HG02678 (cell line): ENCODE measurements around the gene NARS2.
"Not testable (repeated sequence)": the region's sequence is repeated elsewhere in the genome, so short reads cannot be mapped to it uniquely, and the experiment has no call there.

Experiments
- ATAC-seq: cut with Tn5 transposase; IDR thresholded peaks from one replicate; pipeline ENCODE4 v1.9.1; 2021; ENCODE audit warnings: mild to moderate bottlenecking, moderate library complexity; ENCODE audit not compliant: unreplicated experiment

Gene NARS2

DNA sequence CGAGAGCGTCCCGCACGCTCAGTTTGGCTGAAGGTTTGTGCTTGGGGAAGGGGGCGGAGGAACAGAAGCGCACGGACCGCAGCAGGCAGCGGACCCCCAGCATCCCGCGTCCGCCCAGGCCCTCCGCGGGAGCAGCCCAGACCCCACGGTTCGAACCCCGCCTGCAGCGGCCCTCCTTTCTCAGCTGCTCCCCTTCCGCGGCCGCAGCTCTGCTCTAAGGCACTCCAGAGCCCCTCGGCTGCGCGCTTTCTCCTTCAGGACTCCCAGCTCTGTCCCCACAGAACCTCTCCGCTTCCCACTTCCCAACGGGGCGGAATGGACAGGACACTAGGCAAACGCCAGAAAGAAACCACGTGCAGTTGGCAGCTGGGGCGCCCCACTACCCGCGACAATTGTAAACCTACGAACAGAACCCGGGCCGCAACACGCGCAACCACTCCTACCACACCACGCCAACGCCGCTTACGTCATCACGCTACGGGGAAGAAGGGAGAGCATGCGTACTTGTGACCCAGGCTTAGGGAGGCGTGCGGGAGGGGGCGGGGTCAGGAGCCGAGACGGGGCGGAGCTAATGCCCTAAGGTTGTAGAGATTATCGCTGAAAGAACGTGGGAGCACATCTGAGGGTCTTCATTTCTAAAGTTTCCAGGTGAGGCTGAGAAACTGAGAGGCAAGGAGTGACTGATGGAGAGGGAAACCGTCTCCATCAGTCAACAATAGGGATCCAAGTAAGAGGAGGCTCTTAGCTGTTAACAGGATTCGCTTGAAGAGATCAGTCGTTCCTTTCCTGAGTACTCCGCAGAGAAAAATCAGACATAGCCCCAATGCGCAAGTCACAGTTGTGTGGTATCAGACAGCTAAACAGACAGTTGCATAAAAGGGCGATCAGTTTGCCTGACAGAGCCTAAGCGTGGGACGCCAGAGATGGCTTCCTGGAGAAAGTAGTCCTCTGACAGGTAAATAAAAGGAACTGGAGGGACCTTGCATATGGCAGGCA lies at the start of gene NARS2:
Gene NARS2 (minus strand): TSS at position 479 of the 996 bp plus-strand sequence. CDS start 376 bp downstream, at position 103.
- ATAC-seq: peak; percentile 97

DNA sequence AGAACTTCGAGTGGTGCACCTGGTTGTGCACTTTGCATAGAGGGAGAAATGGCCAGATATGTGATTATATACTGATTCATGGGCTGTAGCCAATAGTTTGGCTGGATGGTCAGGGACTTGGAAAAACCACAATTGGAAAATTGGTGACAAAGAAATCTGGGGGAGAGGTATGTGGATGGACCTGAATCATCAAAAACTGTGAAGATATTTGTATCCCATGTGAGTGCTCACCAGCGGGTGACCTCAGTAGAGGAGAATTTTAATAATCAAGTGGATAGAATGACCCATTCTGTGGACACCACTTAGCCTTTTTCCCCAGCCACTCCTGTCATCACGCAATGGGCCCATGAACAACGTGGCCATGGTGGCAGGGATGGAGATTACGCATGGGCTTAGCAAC lies 48.0 kb upstream of the NARS2 start:
- ATAC-seq: no peak

DNA sequence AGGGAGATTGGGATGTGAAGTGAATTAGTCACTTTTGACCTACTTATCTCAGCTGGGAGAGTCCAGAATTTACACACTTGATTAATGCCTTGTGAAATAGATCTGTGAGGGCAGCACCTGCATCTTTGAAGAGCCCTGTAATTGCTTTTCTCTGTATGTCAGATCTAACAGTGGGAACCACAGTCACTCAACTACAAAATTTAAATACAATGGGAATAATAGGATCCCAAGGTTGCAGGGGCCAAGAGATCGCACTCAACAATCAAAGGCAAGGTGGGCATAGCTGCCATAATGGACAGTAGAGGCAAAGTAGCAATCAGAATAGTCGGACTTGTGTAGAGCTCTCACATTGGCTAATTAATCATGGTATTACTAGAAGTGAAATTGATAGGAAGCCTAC lies 45.5 kb upstream of the NARS2 start:
- no peak for ATAC-seq

GRCh38 chr11:78615724-78616123 lies 41.1 kb upstream of the NARS2 start:
- ATAC-seq: no peak

DNA sequence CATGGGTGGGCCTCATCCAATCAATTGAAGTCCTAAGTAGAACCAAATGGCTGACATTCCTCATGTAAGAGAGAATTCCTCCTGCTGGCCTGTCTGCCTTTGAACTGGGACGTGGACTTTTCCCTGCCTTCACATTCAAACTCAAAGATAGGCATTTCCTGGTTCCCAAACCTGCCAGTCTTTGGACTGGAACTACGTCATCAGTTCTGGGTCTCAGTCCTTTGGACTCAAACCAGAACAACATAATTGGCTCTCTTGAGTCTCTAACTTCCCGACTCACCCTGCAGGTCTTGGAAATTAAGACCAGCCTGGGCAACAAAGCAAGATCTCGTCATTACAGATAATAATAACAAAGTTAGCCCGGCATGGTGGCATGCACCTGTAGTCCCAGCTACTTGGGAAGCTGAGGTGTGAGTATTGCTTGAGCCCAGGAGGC lies 38.7 kb upstream of the NARS2 start:
- ATAC-seq: no peak

DNA sequence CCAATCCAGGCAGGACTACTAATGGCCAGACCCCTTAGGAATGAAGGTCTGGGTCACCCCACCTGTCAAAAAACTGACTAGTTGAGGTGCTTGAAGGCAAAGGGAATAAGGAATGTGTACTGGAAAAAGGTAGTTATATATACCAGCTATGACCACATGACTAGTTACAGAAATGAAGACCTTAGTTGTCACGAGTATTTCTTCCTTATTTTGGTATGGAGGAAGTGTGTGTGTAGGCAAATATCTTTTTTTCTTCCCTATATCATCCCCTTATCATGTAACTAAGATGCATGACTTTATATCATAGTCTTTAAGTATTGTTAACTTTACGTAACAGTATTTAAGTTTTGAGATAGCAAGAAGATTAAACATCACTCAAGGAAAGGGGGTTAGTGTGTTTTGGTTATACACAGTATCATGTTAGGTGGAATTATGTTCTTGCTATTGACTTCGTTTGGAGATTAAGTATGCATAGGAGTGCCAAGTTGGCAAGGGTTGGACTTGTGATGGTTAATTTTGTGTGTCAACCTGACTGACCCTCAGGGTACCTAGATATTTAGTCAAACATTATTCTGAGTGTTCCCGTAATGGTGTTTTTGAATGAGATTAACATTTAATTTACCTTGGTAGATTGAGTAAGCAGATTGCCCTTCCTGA lies 38.2 kb upstream of the NARS2 start:
- ATAC-seq: no peak

- not testable (repeated sequence) for ATAC-seq
Observed at GRCh38 chr11:78609321-78609720, 34.7 kb upstream of the NARS2 start.

- ATAC-seq: no peak
Observed at GRCh38 chr11:78607696-78608095, 33.0 kb upstream of the NARS2 start.

- ATAC-seq: no peak
Observed at GRCh38 chr11:78606667-78607066, 32.0 kb upstream of the NARS2 start.

DNA sequence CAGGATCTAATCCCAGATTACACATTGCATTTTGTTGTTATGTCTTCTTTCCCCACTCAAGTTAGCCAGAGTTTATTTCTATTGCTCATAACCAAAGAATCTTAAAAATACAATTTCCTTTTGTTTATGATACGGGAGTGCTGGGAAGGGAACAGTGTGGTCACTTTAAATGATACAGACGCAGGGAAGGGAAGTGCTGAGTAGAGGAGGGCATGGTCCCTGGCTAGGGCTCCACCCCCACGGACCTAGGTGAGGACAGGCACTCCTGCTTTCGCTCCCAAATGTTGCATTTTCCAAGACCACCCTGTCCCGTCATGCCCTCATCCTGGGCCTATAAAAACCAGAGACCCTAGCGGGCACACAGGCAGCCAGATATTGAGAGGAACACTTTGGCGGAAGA lies 30.6 kb upstream of the NARS2 start:
- ATAC-seq: no peak

GRCh38 chr11:78603792-78604191 lies 29.1 kb upstream of the NARS2 start:
- ATAC-seq: no peak

- not testable (repeated sequence) for ATAC-seq
Observed at GRCh38 chr11:78602771-78603170, 28.1 kb upstream of the NARS2 start.

- ATAC-seq: not testable (repeated sequence)
Observed at GRCh38 chr11:78601066-78601465, 26.4 kb upstream of the NARS2 start.

GRCh38 chr11:78597579-78597978 lies 22.9 kb upstream of the NARS2 start:
- ATAC-seq: not testable (repeated sequence)

- no peak for ATAC-seq
Observed at GRCh38 chr11:78595436-78596130, 20.9 kb upstream of the NARS2 start.

DNA sequence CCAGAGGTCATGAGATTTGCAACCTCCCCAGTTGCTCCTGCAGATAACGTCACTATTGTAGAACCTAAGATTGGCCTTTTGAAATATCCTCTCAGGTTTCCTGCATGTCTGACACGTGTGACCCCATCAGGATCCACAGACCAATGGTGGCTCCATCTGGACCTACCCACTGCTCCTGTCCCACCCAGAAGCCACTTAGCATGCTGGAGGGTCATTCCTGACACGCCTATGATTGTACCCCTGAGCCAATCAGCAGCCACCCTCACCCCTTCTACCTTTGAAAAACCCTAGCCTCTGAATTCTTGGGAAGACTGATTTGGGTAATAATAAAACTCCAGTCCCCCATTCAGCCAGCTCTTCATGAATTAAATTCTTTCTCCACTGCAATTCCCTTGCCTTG lies 20.1 kb upstream of the NARS2 start:
- ATAC-seq: no peak

DNA sequence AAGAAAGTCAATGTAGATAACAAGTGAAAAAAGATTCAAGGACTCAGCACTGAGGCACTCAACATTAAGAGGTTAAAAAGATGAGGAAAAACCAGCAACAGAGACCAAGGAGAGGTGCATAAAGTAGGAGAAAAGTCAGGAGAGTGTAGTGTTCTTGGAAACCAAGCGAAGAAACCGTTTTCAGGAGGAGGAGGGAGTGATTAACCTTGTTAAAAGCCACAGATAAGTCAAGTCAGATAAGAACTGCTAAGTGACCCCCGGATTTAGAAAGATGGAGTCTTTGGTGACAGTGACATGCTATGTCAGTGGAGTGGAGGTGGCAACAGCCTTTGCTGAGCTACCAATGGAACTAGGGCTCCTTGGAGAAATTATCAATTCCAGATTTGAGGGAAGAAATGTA lies 13.9 kb upstream of the NARS2 start:
- no peak for ATAC-seq

DNA sequence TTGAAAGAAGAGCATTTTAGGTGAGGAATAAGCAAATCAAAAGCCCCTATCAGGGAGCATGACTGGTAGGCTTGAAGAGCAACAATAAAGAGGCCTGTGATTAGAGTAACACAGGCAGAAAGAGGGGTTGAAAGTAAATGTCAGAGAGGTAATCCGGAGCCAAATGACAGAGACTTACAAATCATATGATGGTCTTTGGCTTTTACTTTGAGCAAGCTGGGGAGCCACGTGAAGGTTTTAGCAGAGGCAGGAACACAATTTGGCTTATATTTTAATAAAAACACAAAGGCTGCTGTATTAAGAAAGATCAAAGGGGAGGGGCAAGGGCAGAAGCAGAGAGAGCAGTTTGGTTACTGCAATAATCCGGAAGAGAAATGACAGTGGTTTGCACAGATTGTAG lies 12.8 kb upstream of the NARS2 start:
- ATAC-seq: no peak

DNA sequence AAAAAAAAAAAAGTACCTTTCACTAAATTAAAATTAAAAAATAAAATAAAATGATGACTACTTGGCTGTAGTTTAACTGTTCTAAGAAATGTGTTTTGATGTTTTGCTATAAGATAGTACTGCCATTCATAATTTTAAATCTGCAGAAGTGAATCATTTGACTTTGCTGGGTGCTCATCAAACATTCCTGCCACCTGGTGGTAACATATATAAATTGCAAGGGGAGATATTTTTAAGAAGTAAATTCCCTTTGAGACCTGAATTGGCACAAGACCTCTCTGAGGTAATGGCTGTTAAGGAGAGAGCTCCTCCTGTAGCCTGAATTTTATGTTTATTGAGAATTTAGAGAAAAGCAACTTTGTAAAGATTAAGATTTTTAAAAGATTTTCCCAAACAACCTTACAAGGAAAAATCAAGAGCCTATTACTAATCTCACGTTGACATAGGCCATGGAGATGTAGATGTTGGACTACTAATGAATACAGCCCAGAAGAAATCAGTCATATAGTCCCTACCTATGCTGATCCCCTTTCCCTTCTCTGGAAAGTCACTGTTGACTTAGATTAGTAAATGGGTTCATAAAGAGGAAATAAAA lies 11.9 kb upstream of the NARS2 start:
- ATAC-seq: no peak

GRCh38 chr11:78583889-78584288 lies 9.2 kb upstream of the NARS2 start:
- ATAC-seq: no peak

DNA sequence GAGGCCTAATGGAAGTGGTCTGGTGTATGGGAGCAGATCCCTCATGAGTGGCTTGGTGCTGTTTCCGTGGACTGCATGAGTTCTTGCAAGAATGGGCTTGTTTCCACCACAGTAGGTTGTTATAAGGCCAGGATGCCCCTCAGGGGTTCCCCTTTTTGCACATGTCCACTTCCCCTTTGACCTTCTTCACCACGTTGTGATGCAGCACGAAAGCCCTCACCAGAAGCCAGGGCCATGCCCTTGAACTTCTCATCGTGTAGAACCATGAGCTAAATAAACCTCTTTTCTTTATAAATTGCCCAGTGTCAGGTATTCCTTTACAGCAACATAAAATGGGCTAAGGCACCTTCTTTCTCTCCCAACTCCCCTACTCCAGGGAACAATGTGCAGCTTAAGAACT lies 2.8 kb upstream of the NARS2 start:
- no peak for ATAC-seq
